Progenitor cell of endocrine pancreas (in vitro differentiated cells): ENCODE measurements around the gene TGM3. TPM values are rescaled to one million over a fixed set of nuclear protein-coding genes. Genes with fewer than 3 reads are reported as not detected.

Source experiments
- DNase-seq: peaks from one replicate; pipeline ENCODE4 v3.0.0; 2021; ENCODE audit warnings: low spot score; ENCODE audit not compliant: unreplicated experiment
- H3K27ac Mint-ChIP-seq: 2 replicates; pipeline ENCODE4 v1.8.0; 2021; ENCODE audit warnings: mild to moderate bottlenecking, moderate library complexity, mixed read lengths
- H3K27me3 Mint-ChIP-seq: 2 replicates; pipeline ENCODE4 v1.8.0; 2021; ENCODE audit warnings: mixed read lengths
- H3K36me3 Mint-ChIP-seq: 2 replicates; pipeline ENCODE4 v1.8.0; 2022; ENCODE audit warnings: mixed read lengths; ENCODE audit not compliant: insufficient read depth
- H3K4me1 Mint-ChIP-seq: 2 replicates; pipeline ENCODE4 v1.8.0; 2021; ENCODE audit warnings: low read depth, mixed read lengths
- H3K4me3 Mint-ChIP-seq: 2 replicates; pipeline ENCODE4 v1.8.0; 2021; ENCODE audit warnings: low read depth, mild to moderate bottlenecking, moderate library complexity, mixed read lengths
- H3K9me3 Mint-ChIP-seq: 2 replicates; pipeline ENCODE4 v1.8.0; 2021; ENCODE audit warnings: low read depth, mixed read lengths
- total RNA-seq: library from RNA; stranded (reverse); gene quantifications from 2 replicates; pipeline ENCODE4 v1.2.1, GENCODE V29; 2021
- TF ChIP-seq, protein P1 (sequence below): fragments of 200-600 bp; sonication (generic); IDR thresholded peaks from one replicate; pipeline ENCODE4 v1.5.0; 2021; ENCODE audit warnings: antibody characterized with exemption, mild to moderate bottlenecking; ENCODE audit not compliant: unreplicated experiment

Gene TGM3
- total RNA-seq, 1 donor from 2014 or later = 0.22 TPM

DNA sequence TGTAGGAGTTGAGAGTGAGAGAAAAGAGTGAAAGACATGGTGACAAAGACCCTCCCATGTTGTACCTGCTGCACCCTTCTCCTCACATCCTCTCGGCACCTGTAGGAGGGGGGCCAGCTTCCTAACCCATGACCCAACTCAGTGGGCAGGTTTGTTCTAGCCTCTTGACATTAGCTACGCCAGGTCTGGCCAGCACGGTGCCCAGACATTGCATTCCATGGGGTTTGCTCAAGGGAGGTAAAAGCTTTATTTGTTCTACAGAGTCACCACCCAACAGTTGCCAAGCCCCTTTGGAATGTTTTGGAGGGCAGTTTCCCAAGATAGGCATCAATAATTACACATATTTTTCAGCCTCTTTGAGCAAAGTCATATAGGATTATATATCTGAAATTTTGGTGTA, 62.2 kb downstream of the TGM3 start:
- peaks cover 28% of the 10 kb centered on the region for H3K9me3 Mint-ChIP-seq
- TF ChIP-seq, protein P1, sequence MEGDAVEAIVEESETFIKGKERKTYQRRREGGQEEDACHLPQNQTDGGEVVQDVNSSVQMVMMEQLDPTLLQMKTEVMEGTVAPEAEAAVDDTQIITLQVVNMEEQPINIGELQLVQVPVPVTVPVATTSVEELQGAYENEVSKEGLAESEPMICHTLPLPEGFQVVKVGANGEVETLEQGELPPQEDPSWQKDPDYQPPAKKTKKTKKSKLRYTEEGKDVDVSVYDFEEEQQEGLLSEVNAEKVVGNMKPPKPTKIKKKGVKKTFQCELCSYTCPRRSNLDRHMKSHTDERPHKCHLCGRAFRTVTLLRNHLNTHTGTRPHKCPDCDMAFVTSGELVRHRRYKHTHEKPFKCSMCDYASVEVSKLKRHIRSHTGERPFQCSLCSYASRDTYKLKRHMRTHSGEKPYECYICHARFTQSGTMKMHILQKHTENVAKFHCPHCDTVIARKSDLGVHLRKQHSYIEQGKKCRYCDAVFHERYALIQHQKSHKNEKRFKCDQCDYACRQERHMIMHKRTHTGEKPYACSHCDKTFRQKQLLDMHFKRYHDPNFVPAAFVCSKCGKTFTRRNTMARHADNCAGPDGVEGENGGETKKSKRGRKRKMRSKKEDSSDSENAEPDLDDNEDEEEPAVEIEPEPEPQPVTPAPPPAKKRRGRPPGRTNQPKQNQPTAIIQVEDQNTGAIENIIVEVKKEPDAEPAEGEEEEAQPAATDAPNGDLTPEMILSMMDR = no peak
- DNase-seq = no peak

DNA sequence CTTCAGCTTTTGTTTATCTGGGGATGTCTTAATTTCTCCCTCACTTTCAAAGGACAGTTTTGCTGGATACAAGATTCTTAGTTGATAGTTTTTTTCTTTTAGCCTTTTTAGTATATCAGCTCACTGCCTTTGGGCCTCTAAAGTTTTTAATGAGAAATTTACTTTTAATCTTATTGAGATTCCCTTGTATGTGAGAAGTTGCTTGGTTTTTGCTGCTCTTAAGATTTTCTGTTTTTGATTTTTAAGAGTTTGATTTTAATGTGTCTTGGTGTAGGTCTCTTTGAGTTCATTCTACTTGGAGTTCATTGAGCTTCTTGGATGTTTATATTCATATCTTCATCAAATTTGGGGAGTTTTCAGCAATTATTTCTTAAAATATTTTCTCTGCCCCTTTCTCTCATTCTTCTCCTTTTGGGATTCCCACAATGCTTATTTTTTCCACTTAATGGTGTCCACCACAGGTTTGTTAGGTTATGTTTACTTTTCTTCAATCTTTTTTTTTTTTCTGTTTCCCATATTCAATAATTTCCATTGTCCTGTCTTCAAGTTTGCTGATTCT, 65.3 kb downstream of the TGM3 start:
- Mint-ChIP-seq H3K9me3 (peaks cover 23% of the 10 kb centered on the region), H3K27ac (no peak overlapping the region), H3K4me3 (no peak overlapping the region), H3K4me1 (no peaks in the 10 kb centered on the region), H3K27me3 (peaks cover 4% of the 10 kb centered on the region), H3K36me3 (no peaks in the 10 kb centered on the region)
- TF ChIP-seq, protein P1 = no peak
- DNase-seq = no peak

More for the DNA sequence above, 62.2 kb downstream of the TGM3 start:
- H3K36me3 Mint-ChIP-seq = no peaks in the 10 kb centered on the region
- no peak overlapping the region for H3K27ac Mint-ChIP-seq
- no peaks in the 10 kb centered on the region for H3K4me1 Mint-ChIP-seq
- no peak overlapping the region for H3K4me3 Mint-ChIP-seq
- peaks cover 13% of the 10 kb centered on the region for H3K27me3 Mint-ChIP-seq

DNA sequence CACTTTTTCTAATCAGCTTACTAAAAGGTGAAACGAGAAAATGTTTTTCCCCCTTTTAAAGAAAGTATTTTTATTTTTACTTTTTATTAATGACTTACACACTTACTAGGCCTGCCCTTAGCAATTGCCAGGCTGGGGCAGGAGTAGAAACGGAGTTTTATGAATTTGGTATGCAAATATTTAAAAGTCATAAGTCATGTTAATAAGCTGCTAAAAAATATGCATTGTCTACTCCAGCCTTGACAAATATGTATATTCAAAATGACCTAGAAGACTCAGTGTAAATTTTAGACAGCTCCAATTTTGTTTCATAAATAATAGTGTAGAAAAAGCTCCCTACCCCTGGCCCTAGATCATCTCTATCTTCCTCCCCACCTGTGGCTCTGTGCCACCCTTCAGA, 67.4 kb downstream of the TGM3 start:
- Mint-ChIP-seq H3K36me3 (no peaks in the 10 kb centered on the region), H3K4me3 (no peak overlapping the region), H3K27me3 (no peaks in the 10 kb centered on the region), H3K9me3 (peaks cover 23% of the 10 kb centered on the region), H3K27ac (no peak overlapping the region), H3K4me1 (no peaks in the 10 kb centered on the region)
- TF ChIP-seq, protein P1 = no peak
- DNase-seq = no peak

DNA sequence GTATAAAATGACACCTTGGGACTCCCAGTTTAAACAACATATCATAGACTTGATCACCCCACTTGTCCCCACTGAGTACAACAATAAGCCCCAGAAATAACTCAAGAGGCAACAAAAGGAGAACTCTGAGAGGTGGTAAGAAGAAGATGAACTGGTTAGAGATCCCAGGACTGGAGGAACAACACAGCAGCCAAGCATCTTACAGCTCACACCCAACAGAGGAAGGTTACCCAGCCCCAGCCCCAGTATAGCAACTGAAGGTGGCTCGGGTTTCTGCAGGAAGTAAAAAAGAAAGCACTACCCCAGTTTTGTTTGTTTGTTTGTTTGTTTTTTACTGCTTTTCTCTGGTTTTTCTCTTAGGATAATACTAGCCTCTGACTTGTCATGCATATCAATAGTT, 67.8 kb downstream of the TGM3 start:
- no peaks in the 10 kb centered on the region for H3K27me3 Mint-ChIP-seq
- TF ChIP-seq, protein P1 = no peak
- no peak for DNase-seq
- peaks cover 23% of the 10 kb centered on the region for H3K9me3 Mint-ChIP-seq
- H3K36me3 Mint-ChIP-seq = no peaks in the 10 kb centered on the region
- no peaks in the 10 kb centered on the region for H3K4me1 Mint-ChIP-seq
- H3K4me3 Mint-ChIP-seq = no peak overlapping the region
- no peak overlapping the region for H3K27ac Mint-ChIP-seq

DNA sequence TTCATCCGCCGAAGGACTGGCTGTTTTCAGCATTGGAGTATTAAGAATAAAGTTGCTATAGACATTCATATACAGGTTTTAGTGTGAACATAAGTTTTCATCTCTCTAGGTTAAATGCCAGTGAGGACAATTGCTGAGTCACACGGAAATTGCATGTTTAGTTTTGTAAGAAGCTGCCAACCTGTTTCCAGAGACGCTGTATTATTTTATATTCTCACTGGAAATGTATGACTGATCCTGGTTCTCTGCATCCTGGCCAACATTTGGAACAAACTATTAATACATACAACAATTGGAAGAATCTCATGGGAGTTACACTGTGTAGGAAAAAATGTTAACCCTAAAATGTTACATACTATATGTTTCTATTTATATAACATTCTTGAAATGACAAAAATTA, 68.2 kb downstream of the TGM3 start:
- DNase-seq = no peak
- TF ChIP-seq, protein P1 = no peak
- no peak overlapping the region for H3K27ac Mint-ChIP-seq
- H3K9me3 Mint-ChIP-seq = peaks cover 23% of the 10 kb centered on the region
- H3K4me3 Mint-ChIP-seq = no peak overlapping the region
- H3K4me1 Mint-ChIP-seq = no peaks in the 10 kb centered on the region
- no peaks in the 10 kb centered on the region for H3K27me3 Mint-ChIP-seq
- no peaks in the 10 kb centered on the region for H3K36me3 Mint-ChIP-seq
